ENCODE data around the gene LRBA. TPM values are rescaled to one million over a fixed set of nuclear protein-coding genes. Genes with fewer than 3 reads are reported as not detected.
A peak's percentile ranks its signal among the peaks of the same experiment; 100 is the strongest.

LRBA gene
- total and polyA plus RNA-seq, 9 of the 15 experiments (the other 6 are each of a cell fraction or from before 2014, with no cell fraction given) = 24.2 to 88.7 (median 59.7) TPM

- TF ChIP-seq ZNF354B (CRISPR knock-in tag; IDR thresholded peaks at IDR 0.05) = no peak
- no peak for TF ChIP-seq ZFP91 (CRISPR knock-in tag; IDR thresholded peaks at IDR 0.05)
- TF ChIP-seq TBL1XR1 (IDR thresholded peaks at IDR 0.05; ENCODE audit: low read length in 2 of 2) = peak in 1 of 2 experiments; percentile 46; a peak in 1 of 4 replicates
- no peak for TF ChIP-seq ATF3 (IDR thresholded peaks at IDR 0.05)
- no peak for TF ChIP-seq ATF3 (CRISPR knock-in tag; conservative IDR thresholded peaks at IDR 0.05)
- TF ChIP-seq ZNF639 (CRISPR knock-in tag; conservative IDR thresholded peaks at IDR 0.05 in 1 of 2, IDR thresholded peaks at IDR 0.05 in 1 of 2) = peak in 1 of 2 experiments; percentile 63; a peak in 1 of 4 replicates
- TF ChIP-seq HNRNPL (IDR thresholded peaks at IDR 0.05; ENCODE audit: low read depth, low read length) = no peak
- TF ChIP-seq BDP1 (IDR thresholded peaks at IDR 0.05; ENCODE audit: insufficient read depth, insufficient read length) = no peak
- no peak for TF ChIP-seq GTF3C2 (IDR thresholded peaks at IDR 0.05; ENCODE audit: borderline replicate concordance, extremely low read depth, insufficient read length)
- TF ChIP-seq CC2D1A (IDR thresholded peaks at IDR 0.05) = peak; percentile 86; the same call in 1 of the 2 replicates
- TF ChIP-seq NEUROD1 (IDR thresholded peaks at IDR 0.05; ENCODE audit: borderline replicate concordance, low read depth, low read length, partially characterized antibody) = no peak
- TF ChIP-seq CXXC5 (CRISPR knock-in tag; IDR thresholded peaks at IDR 0.05) = peak; percentile 28; the same call in 1 of the 2 replicates
- TF ChIP-seq ZNF408 (CRISPR knock-in tag; IDR thresholded peaks at IDR 0.05; ENCODE audit: low read depth) = no peak
- TF ChIP-seq MITF (IDR thresholded peaks at IDR 0.05) = no peak
- no peak for TF ChIP-seq DEAF1 (CRISPR knock-in tag; IDR thresholded peaks at IDR 0.05)
- no peak for TF ChIP-seq ATF1 (CRISPR knock-in tag; IDR thresholded peaks at IDR 0.05)
- TF ChIP-seq ATF1 (tag; IDR thresholded peaks at IDR 0.05) = no peak
Observed at GRCh38 chr4:150773729-150774449, 241.2 kb downstream of the LRBA start (continued).

Data from K562 (cell line).